Measurements from ENCODE around the gene ZSCAN9. TPM values are rescaled to one million over a fixed set of nuclear protein-coding genes. Genes with fewer than 3 reads are reported as not detected.
A peak's percentile ranks its signal among the peaks of the same experiment; 100 is the strongest.

ZSCAN9 gene
- polyA plus RNA-seq, result 1 to 10 TPM; 4.4 to 5.5 TPM

- peaks cover 5 to 7% of the 10 kb centered on the region in 2 donors for H3K36me3 ChIP-seq (ENCODE audit: control insufficient read depth in 2 of 2, insufficient read depth in 2 of 2, low read length in 1 of 2)
- peak within 1 kb of the TSS; percentile 81 to 93 for H3K4me3 ChIP-seq (ENCODE audit: low read depth in 1 of 2, low read length in 2 of 2)
- peak within 1 kb of the TSS; percentile 49 to 80 for H3K27ac ChIP-seq (ENCODE audit: low read depth in 2 of 2, low read length in 1 of 2)
- H3K9me3 ChIP-seq (ENCODE audit: control insufficient read depth in 2 of 2, insufficient read depth in 1 of 2, low read depth in 1 of 2, low read length in 1 of 2), result peaks cover 0 to 2% of the 10 kb centered on the region in 2 donors
- WGBS, 2 donors, result 1 to 2% methylated on average over 45 of the region's 45 CpGs
- H3K27me3 ChIP-seq (ENCODE audit: control insufficient read depth in 1 of 2, insufficient read depth in 2 of 2, low read length in 2 of 2), result no peaks in the 10 kb centered on the region
- H3K4me1 ChIP-seq (ENCODE audit: control insufficient read depth in 2 of 2, insufficient read depth in 2 of 2, low read length in 1 of 2), result no peaks in the 10 kb centered on the region
Measured at GRCh38 chr6:28225056-28225834, at the start of gene ZSCAN9. Gene ZSCAN9, plus strand, starts transcription at chr6:28225275. Its CDS starts 1,810 bp downstream, at chr6:28227085.

- H3K9me3 ChIP-seq (ENCODE audit: control insufficient read depth in 2 of 2, insufficient read depth in 1 of 2, low read depth in 1 of 2, low read length in 1 of 2), result no peaks in the 10 kb centered on the region
- peaks cover 0 to 3% of the 10 kb centered on the region in 2 donors for H3K27me3 ChIP-seq (ENCODE audit: control insufficient read depth in 1 of 2, insufficient read depth in 2 of 2, low read length in 2 of 2)
- no peaks in the 10 kb centered on the region for H3K4me1 ChIP-seq (ENCODE audit: control insufficient read depth in 2 of 2, insufficient read depth in 2 of 2, low read length in 1 of 2)
- no peak overlapping the region for H3K4me3 ChIP-seq (ENCODE audit: low read depth in 1 of 2, low read length in 2 of 2)
- no peaks in the 10 kb centered on the region for H3K36me3 ChIP-seq (ENCODE audit: control insufficient read depth in 2 of 2, insufficient read depth in 2 of 2, low read length in 1 of 2)
- no peak overlapping the region for H3K27ac ChIP-seq (ENCODE audit: low read depth in 2 of 2, low read length in 1 of 2)
- 95 to 100% methylated on average over 1 of the region's 1 CpG for WGBS, 2 donors
Measured at GRCh38 chr6:28176373-28176772, 48.7 kb upstream of the ZSCAN9 start.

- H3K27ac ChIP-seq (ENCODE audit: low read depth in 2 of 2, low read length in 1 of 2), result no peak overlapping the region
- no peaks in the 10 kb centered on the region for H3K27me3 ChIP-seq (ENCODE audit: control insufficient read depth in 1 of 2, insufficient read depth in 2 of 2, low read length in 2 of 2)
- H3K4me1 ChIP-seq (ENCODE audit: control insufficient read depth in 2 of 2, insufficient read depth in 2 of 2, low read length in 1 of 2), result no peaks in the 10 kb centered on the region
- 66 to 67% methylated on average over 1 of the region's 1 CpG for whole genome bisulfite sequencing, 2 donors
- H3K9me3 ChIP-seq (ENCODE audit: control insufficient read depth in 2 of 2, insufficient read depth in 1 of 2, low read depth in 1 of 2, low read length in 1 of 2), result peaks cover under 1 to 1% of the 10 kb centered on the region in 2 donors
- no peaks in the 10 kb centered on the region for H3K36me3 ChIP-seq (ENCODE audit: control insufficient read depth in 2 of 2, insufficient read depth in 2 of 2, low read length in 1 of 2)
- H3K4me3 ChIP-seq (ENCODE audit: low read depth in 1 of 2, low read length in 2 of 2), result no peak overlapping the region
Measured at GRCh38 chr6:28182255-28182654, 42.8 kb upstream of the ZSCAN9 start.

- Histone ChIP-seq H3K4me3 (ENCODE audit: low read depth in 1 of 2, low read length in 2 of 2) (no peak overlapping the region), H3K36me3 (ENCODE audit: control insufficient read depth in 2 of 2, insufficient read depth in 2 of 2, low read length in 1 of 2) (no peaks in the 10 kb centered on the region), H3K4me1 (ENCODE audit: control insufficient read depth in 2 of 2, insufficient read depth in 2 of 2, low read length in 1 of 2) (no peaks in the 10 kb centered on the region), H3K27ac (ENCODE audit: low read depth in 2 of 2, low read length in 1 of 2) (no peak overlapping the region), H3K27me3 (ENCODE audit: control insufficient read depth in 1 of 2, insufficient read depth in 2 of 2, low read length in 2 of 2) (no peaks in the 10 kb centered on the region), H3K9me3 (ENCODE audit: control insufficient read depth in 2 of 2, insufficient read depth in 1 of 2, low read depth in 1 of 2, low read length in 1 of 2) (peaks cover 10 to 14% of the 10 kb centered on the region in 2 donors)
- WGBS, 2 donors, result 81 to 82% methylated on average over 6 of the region's 6 CpGs
Measured at GRCh38 chr6:28188111-28188979, 36.7 kb upstream of the ZSCAN9 start.

GRCh38 chr6:28200020-28200419 lies 25.1 kb upstream of the ZSCAN9 start:
- Histone ChIP-seq H3K27ac (ENCODE audit: low read depth in 2 of 2, low read length in 1 of 2) (no peak overlapping the region), H3K4me1 (ENCODE audit: control insufficient read depth in 2 of 2, insufficient read depth in 2 of 2, low read length in 1 of 2) (no peaks in the 10 kb centered on the region), H3K9me3 (ENCODE audit: control insufficient read depth in 2 of 2, insufficient read depth in 1 of 2, low read depth in 1 of 2, low read length in 1 of 2) (peaks cover 0 to 8% of the 10 kb centered on the region in 2 donors), H3K36me3 (ENCODE audit: control insufficient read depth in 2 of 2, insufficient read depth in 2 of 2, low read length in 1 of 2) (no peaks in the 10 kb centered on the region), H3K27me3 (ENCODE audit: control insufficient read depth in 1 of 2, insufficient read depth in 2 of 2, low read length in 2 of 2) (peaks cover 0 to 3% of the 10 kb centered on the region in 2 donors), H3K4me3 (ENCODE audit: low read depth in 1 of 2, low read length in 2 of 2) (no peak overlapping the region)
- WGBS, 2 donors, result 61 to 63% methylated on average over 1 of the region's 1 CpG

GRCh38 chr6:28203201-28203600 lies 21.9 kb upstream of the ZSCAN9 start:
- Histone ChIP-seq H3K4me1 (ENCODE audit: control insufficient read depth in 2 of 2, insufficient read depth in 2 of 2, low read length in 1 of 2) (peaks cover 0 to 3% of the 10 kb centered on the region in 2 donors), H3K27ac (ENCODE audit: low read depth in 2 of 2, low read length in 1 of 2) (no peak overlapping the region), H3K4me3 (ENCODE audit: low read depth in 1 of 2, low read length in 2 of 2) (no peak overlapping the region), H3K27me3 (ENCODE audit: control insufficient read depth in 1 of 2, insufficient read depth in 2 of 2, low read length in 2 of 2) (peaks cover 4 to 12% of the 10 kb centered on the region in 2 donors), H3K9me3 (ENCODE audit: control insufficient read depth in 2 of 2, insufficient read depth in 1 of 2, low read depth in 1 of 2, low read length in 1 of 2) (peaks cover 0 to 8% of the 10 kb centered on the region in 2 donors), H3K36me3 (ENCODE audit: control insufficient read depth in 2 of 2, insufficient read depth in 2 of 2, low read length in 1 of 2) (no peaks in the 10 kb centered on the region)
- 36 to 39% methylated on average over 4 of the region's 4 CpGs for WGBS, 2 donors

GRCh38 chr6:28205879-28206278 lies 19.2 kb upstream of the ZSCAN9 start:
- H3K4me3 ChIP-seq (ENCODE audit: low read depth in 1 of 2, low read length in 2 of 2), result no peak overlapping the region
- 57 to 62% methylated on average over 1 of the region's 1 CpG for WGBS, 2 donors
- peaks cover 0 to 3% of the 10 kb centered on the region in 2 donors for H3K4me1 ChIP-seq (ENCODE audit: control insufficient read depth in 2 of 2, insufficient read depth in 2 of 2, low read length in 1 of 2)
- no peaks in the 10 kb centered on the region for H3K36me3 ChIP-seq (ENCODE audit: control insufficient read depth in 2 of 2, insufficient read depth in 2 of 2, low read length in 1 of 2)
- H3K27me3 ChIP-seq (ENCODE audit: control insufficient read depth in 1 of 2, insufficient read depth in 2 of 2, low read length in 2 of 2), result peaks cover 4 to 21% of the 10 kb centered on the region in 2 donors
- H3K9me3 ChIP-seq (ENCODE audit: control insufficient read depth in 2 of 2, insufficient read depth in 1 of 2, low read depth in 1 of 2, low read length in 1 of 2), result peaks cover 0 to 5% of the 10 kb centered on the region in 2 donors
- no peak overlapping the region for H3K27ac ChIP-seq (ENCODE audit: low read depth in 2 of 2, low read length in 1 of 2)

- Histone ChIP-seq H3K27me3 (ENCODE audit: control insufficient read depth in 1 of 2, insufficient read depth in 2 of 2, low read length in 2 of 2) (peaks cover 4 to 24% of the 10 kb centered on the region in 2 donors), H3K4me3 (ENCODE audit: low read depth in 1 of 2, low read length in 2 of 2) (no peak overlapping the region), H3K36me3 (ENCODE audit: control insufficient read depth in 2 of 2, insufficient read depth in 2 of 2, low read length in 1 of 2) (no peaks in the 10 kb centered on the region), H3K27ac (ENCODE audit: low read depth in 2 of 2, low read length in 1 of 2) (no peak overlapping the region), H3K9me3 (ENCODE audit: control insufficient read depth in 2 of 2, insufficient read depth in 1 of 2, low read depth in 1 of 2, low read length in 1 of 2) (peaks cover 0 to 5% of the 10 kb centered on the region in 2 donors), H3K4me1 (ENCODE audit: control insufficient read depth in 2 of 2, insufficient read depth in 2 of 2, low read length in 1 of 2) (peaks cover 0 to 3% of the 10 kb centered on the region in 2 donors)
- 42 to 44% methylated on average over 3 of the region's 3 CpGs for WGBS, 2 donors
Measured at GRCh38 chr6:28206527-28206926, 18.5 kb upstream of the ZSCAN9 start.

- Histone ChIP-seq H3K4me1 (ENCODE audit: control insufficient read depth in 2 of 2, insufficient read depth in 2 of 2, low read length in 1 of 2) (peaks cover 0 to 3% of the 10 kb centered on the region in 2 donors), H3K4me3 (ENCODE audit: low read depth in 1 of 2, low read length in 2 of 2) (peak overlapping the region in 1 of 2 donors; percentile 44), H3K9me3 (ENCODE audit: control insufficient read depth in 2 of 2, insufficient read depth in 1 of 2, low read depth in 1 of 2, low read length in 1 of 2) (peaks cover 0 to 5% of the 10 kb centered on the region in 2 donors), H3K36me3 (ENCODE audit: control insufficient read depth in 2 of 2, insufficient read depth in 2 of 2, low read length in 1 of 2) (no peaks in the 10 kb centered on the region), H3K27ac (ENCODE audit: low read depth in 2 of 2, low read length in 1 of 2) (no peak overlapping the region), H3K27me3 (ENCODE audit: control insufficient read depth in 1 of 2, insufficient read depth in 2 of 2, low read length in 2 of 2) (peaks cover 4 to 24% of the 10 kb centered on the region in 2 donors)
- WGBS, 2 donors, result 12% methylated on average over 15 of the region's 15 CpGs
Measured at GRCh38 chr6:28206928-28207509, 18.1 kb upstream of the ZSCAN9 start.

All from esophagus (tissue), 2 donors.